Prostate gland (tissue), 2 donors: ENCODE measurements around the gene OR2S2. TPM values are rescaled to one million over a fixed set of nuclear protein-coding genes. Genes with fewer than 3 reads are reported as not detected.

Experiments
- DNase-seq: peaks from one replicate; pipeline ENCODE4 v3.0.0-alpha.2; 2019; ENCODE audit warnings: low spot score
- H3K27ac ChIP-seq, 2 donors: fragments of 200-600 bp; sonication (generic); 2 replicates each; pipeline ENCODE4 v1.5.1; 2017 to 2019
- H3K27me3 ChIP-seq: fragments of 200-600 bp; sonication (generic); replicated peaks from 2 replicates; pipeline ENCODE4 v1.5.1; 2019; ENCODE audit not compliant: insufficient read depth
- H3K36me3 ChIP-seq, 2 donors: fragments of 200-600 bp; sonication (generic); 1 replicate in 1 of 2; 2 replicates in 1 of 2; pipeline versions ENCODE4 v1.5.1 to v1.8.1; 2017 to 2019
- H3K4me1 ChIP-seq: fragments of 200-600 bp; sonication (generic); replicated peaks from 2 replicates; pipeline ENCODE4 v1.5.1; 2019
- H3K4me3 ChIP-seq, 2 donors: fragments of 200-600 bp; sonication (generic); 2 replicates each; pipeline ENCODE4 v1.5.1; 2017 to 2019
- H3K9me3 ChIP-seq: fragments of 200-600 bp; sonication (generic); 2 replicates; pipeline ENCODE4 v1.5.1; 2017
- POLR2A ChIP-seq: fragments of 450-650 bp; IDR thresholded peaks from one replicate; pipeline ENCODE4 v1.6.1; 2016; ENCODE audit warnings: antibody characterized with exemption, mild to moderate bottlenecking
- POLR2AphosphoS5 ChIP-seq: sonication (generic); formaldehyde crosslinking; IDR thresholded peaks from one replicate; pipeline ENCODE4 v1.6.1; 2017; ENCODE audit warnings: antibody characterized with exemption
- WGBS: methylation state at CpG from one replicate; pipeline ENCODE4 v1.1.5; 2018; 5-methylcytosine and 5-hydroxymethylcytosine counted together
- intact Hi-C: fragments of 100-400 bp; cut with DNase I; formaldehyde crosslinking; loops from one replicate; pipeline ENCODE4 v1.14.2; 2022
- total RNA-seq, 2 donors: library from RNA; depleted of rRNA; stranded (reverse); fragments of >200 nt; gene quantifications; one replicate each; pipeline ENCODE4 v1.1.0, GENCODE V29; 2016
- TF ChIP-seq, protein P1 (sequence below), 4 experiments: fragments of 200-600 bp in 2 of 4; fragments of 450-650 bp in 2 of 4; sonication (generic) in 2 of 4; IDR thresholded peaks; 1 replicate in 3 of 4; 2 replicates in 1 of 4; pipeline ENCODE4 v1.5.1; 2016 to 2019; ENCODE audit warnings: antibody characterized with exemption in 4 of 4, mild to moderate bottlenecking in 2 of 4, moderate library complexity in 2 of 4

The OR2S2 gene
- total RNA-seq, 2 donors from 2014 or later, result not detected

DNA sequence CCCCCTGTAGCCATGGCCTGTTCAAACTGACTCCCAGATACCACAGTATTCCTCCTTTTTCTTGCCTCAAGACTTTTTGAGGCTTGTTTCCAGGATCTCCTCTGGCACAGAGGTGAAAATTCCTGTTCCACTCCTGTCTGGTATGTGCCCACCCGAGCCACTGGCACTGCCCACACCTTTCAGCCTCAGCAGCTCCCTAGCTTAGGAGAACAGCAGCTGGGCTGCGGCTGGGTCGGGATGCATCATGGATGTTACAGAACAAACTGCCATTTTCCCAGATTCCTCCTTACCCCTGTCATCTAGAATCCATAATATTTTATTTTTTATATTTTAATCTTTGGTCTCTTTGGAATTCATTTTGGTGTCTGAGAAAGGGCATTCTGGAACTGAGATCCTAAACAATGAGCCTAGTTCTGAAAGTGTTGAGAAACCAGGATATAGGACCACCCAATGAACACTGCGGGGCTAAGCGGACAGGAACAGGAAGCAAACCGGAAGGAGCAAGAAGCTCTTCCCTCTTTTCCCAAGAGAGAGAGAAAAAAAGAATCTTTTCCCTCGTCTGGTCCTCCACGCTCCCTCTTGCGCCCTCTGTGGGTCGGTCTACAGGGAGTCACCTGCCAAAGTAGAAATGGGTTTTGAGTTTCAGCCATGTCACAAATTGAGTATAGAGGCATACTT is 12.5 kb downstream of the OR2S2 start:
- 32% methylated on average over 10 of the region's 10 CpGs for WGBS
- intact Hi-C loops, result loop anchor here (1.0 to 10.0 kb wide), 2 partner anchors 42 to 219 kb away; partner anchors contain the start of gene CCIN
- no peak overlapping the region for H3K4me3 ChIP-seq

DNA sequence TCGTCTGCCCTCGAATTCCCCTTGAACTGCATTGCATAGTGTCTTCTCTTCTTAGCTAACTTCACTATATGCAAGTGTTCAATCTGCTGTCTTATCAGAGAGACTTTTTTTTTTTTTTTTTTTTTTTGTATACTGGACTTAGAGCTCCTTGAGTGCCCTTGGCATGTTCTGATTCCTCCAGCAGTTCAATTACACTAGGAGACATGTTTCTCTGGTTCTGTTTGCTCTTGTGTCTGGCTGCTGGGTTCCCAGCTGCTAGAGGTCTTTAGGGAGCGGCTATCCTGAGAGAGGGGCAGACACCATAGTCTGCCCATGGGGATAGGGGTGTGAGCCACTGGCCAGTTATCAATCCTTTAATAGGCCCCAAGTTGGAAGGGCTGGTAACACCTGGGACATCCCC is 13.1 kb downstream of the OR2S2 start:
- Histone ChIP-seq H3K4me1 (no peaks in the 10 kb centered on the region), H3K27ac (no peak overlapping the region), H3K27me3 (no peaks in the 10 kb centered on the region), H3K36me3 (no peaks in the 10 kb centered on the region), H3K9me3 (no peaks in the 10 kb centered on the region), H3K4me3 (no peak overlapping the region)
- TF ChIP-seq, protein P1, sequence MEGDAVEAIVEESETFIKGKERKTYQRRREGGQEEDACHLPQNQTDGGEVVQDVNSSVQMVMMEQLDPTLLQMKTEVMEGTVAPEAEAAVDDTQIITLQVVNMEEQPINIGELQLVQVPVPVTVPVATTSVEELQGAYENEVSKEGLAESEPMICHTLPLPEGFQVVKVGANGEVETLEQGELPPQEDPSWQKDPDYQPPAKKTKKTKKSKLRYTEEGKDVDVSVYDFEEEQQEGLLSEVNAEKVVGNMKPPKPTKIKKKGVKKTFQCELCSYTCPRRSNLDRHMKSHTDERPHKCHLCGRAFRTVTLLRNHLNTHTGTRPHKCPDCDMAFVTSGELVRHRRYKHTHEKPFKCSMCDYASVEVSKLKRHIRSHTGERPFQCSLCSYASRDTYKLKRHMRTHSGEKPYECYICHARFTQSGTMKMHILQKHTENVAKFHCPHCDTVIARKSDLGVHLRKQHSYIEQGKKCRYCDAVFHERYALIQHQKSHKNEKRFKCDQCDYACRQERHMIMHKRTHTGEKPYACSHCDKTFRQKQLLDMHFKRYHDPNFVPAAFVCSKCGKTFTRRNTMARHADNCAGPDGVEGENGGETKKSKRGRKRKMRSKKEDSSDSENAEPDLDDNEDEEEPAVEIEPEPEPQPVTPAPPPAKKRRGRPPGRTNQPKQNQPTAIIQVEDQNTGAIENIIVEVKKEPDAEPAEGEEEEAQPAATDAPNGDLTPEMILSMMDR (IDR thresholded peaks at IDR 0.05), result no peak
- TF ChIP-seq POLR2AphosphoS5 (no peak), POLR2A (no peak)
- WGBS, result 95% methylated on average over 3 of the region's 3 CpGs
- intact Hi-C loops, result loop anchor here (1.0 to 10.0 kb wide), 2 partner anchors 42 to 220 kb away; partner anchors contain the start of gene CCIN
- DNase-seq, result no peak

More for the DNA sequence above, 12.5 kb downstream of the OR2S2 start:
- H3K27me3 ChIP-seq, result no peaks in the 10 kb centered on the region
- TF ChIP-seq, protein P1 (IDR thresholded peaks at IDR 0.05), result peak; percentile 27 to 67 (median 65)
- TF ChIP-seq POLR2A (no peak), POLR2AphosphoS5 (peak; percentile 56)
- no peaks in the 10 kb centered on the region for H3K4me1 ChIP-seq
- H3K9me3 ChIP-seq, result no peaks in the 10 kb centered on the region
- no peak overlapping the region for H3K27ac ChIP-seq
- DNase-seq, result peak; percentile 43
- H3K36me3 ChIP-seq, result no peaks in the 10 kb centered on the region

DNA sequence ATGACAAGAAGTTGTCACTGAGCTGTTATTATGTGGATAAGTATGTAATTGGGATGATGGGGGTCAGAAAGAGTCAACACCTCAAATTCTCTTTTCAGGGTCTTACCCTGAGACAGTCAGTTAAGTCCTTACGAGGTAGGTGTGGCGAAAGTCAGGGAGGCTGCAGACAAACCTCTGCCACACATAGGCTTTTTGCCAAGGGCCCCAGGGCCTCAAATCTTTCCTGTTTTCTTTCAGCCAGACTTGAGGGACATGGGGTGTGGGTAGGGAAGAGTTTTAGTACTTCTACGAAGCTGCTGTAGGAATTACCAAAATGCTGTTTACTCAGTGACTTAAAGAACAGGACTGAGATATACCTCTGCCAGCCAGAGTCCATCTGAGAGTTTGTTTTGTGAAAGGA is 13.8 kb downstream of the OR2S2 start:
- Histone ChIP-seq H3K27ac (no peak overlapping the region), H3K4me3 (no peak overlapping the region), H3K4me1 (no peaks in the 10 kb centered on the region), H3K9me3 (no peaks in the 10 kb centered on the region), H3K36me3 (no peaks in the 10 kb centered on the region), H3K27me3 (no peaks in the 10 kb centered on the region)
- TF ChIP-seq, protein P1 (IDR thresholded peaks at IDR 0.05), result no peak
- TF ChIP-seq POLR2A, result no peak
- TF ChIP-seq POLR2AphosphoS5, result no peak
- DNase-seq, result no peak
- 89% methylated on average over 3 of the region's 3 CpGs for WGBS
- intact Hi-C loops, result loop anchor here (10.0 kb wide), 1 partner anchor 221 kb away; the partner anchor contains the start of gene CCIN

GRCh38 chr9:35942286-35942685 is 15.7 kb downstream of the OR2S2 start:
- H3K4me3 ChIP-seq, result no peak overlapping the region
- H3K9me3 ChIP-seq, result no peaks in the 10 kb centered on the region
- 90% methylated on average over 5 of the region's 5 CpGs for WGBS
- intact Hi-C loops, result loop anchor here (10.0 kb wide), 1 partner anchor 223 kb away; the partner anchor contains the start of gene CCIN
- no peaks in the 10 kb centered on the region for H3K27me3 ChIP-seq
- TF ChIP-seq POLR2A (no peak), POLR2AphosphoS5 (no peak)
- TF ChIP-seq, protein P1 (IDR thresholded peaks at IDR 0.05), result no peak
- no peaks in the 10 kb centered on the region for H3K36me3 ChIP-seq
- no peak overlapping the region for H3K27ac ChIP-seq
- no peak for DNase-seq
- no peaks in the 10 kb centered on the region for H3K4me1 ChIP-seq
